ENCODE data around the gene SMCHD1.

DNA sequence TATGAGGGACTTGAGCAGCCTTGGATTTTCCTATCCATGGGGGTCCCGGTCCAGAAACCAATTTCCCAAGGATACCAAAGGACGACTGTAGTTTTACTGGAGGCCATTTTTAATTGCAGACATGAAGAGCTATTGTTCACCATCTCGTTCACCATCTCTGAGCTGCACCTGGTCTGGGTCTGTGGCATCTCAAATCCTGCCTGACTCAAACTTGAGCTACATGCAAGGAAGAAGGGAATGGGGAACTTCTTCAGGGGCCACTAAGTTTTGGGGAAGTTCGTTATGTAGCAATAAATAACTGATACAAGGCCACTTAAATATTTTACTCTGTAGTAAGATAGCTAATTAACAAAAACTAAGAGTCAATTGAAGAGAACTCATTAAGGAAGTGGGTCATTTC lies 2.1 kb upstream of the SMCHD1 start:
- no peak for TF ChIP-seq POLR2A (IDR thresholded peaks at IDR 0.05)
- TF ChIP-seq, protein P1, sequence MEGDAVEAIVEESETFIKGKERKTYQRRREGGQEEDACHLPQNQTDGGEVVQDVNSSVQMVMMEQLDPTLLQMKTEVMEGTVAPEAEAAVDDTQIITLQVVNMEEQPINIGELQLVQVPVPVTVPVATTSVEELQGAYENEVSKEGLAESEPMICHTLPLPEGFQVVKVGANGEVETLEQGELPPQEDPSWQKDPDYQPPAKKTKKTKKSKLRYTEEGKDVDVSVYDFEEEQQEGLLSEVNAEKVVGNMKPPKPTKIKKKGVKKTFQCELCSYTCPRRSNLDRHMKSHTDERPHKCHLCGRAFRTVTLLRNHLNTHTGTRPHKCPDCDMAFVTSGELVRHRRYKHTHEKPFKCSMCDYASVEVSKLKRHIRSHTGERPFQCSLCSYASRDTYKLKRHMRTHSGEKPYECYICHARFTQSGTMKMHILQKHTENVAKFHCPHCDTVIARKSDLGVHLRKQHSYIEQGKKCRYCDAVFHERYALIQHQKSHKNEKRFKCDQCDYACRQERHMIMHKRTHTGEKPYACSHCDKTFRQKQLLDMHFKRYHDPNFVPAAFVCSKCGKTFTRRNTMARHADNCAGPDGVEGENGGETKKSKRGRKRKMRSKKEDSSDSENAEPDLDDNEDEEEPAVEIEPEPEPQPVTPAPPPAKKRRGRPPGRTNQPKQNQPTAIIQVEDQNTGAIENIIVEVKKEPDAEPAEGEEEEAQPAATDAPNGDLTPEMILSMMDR (IDR thresholded peaks at IDR 0.05) = no peak

Data from lower leg skin (tissue), 3 donors.